Mesothelial cell of epicardium (in vitro differentiated cells): ENCODE measurements around the gene FLII. TPM values are rescaled to one million over a fixed set of nuclear protein-coding genes. Genes with fewer than 3 reads are reported as not detected.
"Not testable (repeated sequence)": the region's sequence is repeated elsewhere in the genome, so short reads cannot be mapped to it uniquely, and the experiment has no call there.

ENCODE experiments used
- DNase-seq, 2 experiments: peaks; one replicate each; pipeline ENCODE4 v3.0.0; 2021; ENCODE audit warnings: low spot score in 2 of 2; ENCODE audit not compliant: unreplicated experiment in 2 of 2
- H3K27ac Mint-ChIP-seq: 2 replicates; pipeline ENCODE4 v1.8.0; 2021; ENCODE audit warnings: mixed read lengths
- H3K27me3 Mint-ChIP-seq: 2 replicates; pipeline ENCODE4 v1.8.0; 2021; ENCODE audit warnings: low read depth, mixed read lengths
- H3K36me3 Mint-ChIP-seq: 2 replicates; pipeline ENCODE4 v1.8.0; 2021; ENCODE audit warnings: mixed read lengths
- H3K4me1 Mint-ChIP-seq: 2 replicates; pipeline ENCODE4 v1.8.0; 2021; ENCODE audit warnings: mixed read lengths
- H3K4me3 Mint-ChIP-seq: 2 replicates; pipeline ENCODE4 v1.8.0; 2021; ENCODE audit warnings: mild to moderate bottlenecking, moderate library complexity, mixed read lengths
- H3K9me3 Mint-ChIP-seq: 2 replicates; pipeline ENCODE4 v1.8.0; 2021; ENCODE audit warnings: mixed read lengths
- CTCF ChIP-seq: fragments of 200-600 bp; sonication (generic); IDR thresholded peaks from one replicate; pipeline ENCODE4 v1.5.0; 2021; ENCODE audit warnings: antibody characterized with exemption; ENCODE audit not compliant: unreplicated experiment
- total RNA-seq: library from RNA; stranded (reverse); gene quantifications from 3 replicates; pipeline ENCODE4 v1.2.1, GENCODE V29; 2021

FLII gene
- total RNA-seq, 1 donor from 2014 or later, result 199 TPM

- Mint-ChIP-seq H3K27me3 (no peaks in the 10 kb centered on the region), H3K4me3 (no peak overlapping the region), H3K9me3 (no peaks in the 10 kb centered on the region), H3K4me1 (peaks cover 25% of the 10 kb centered on the region), H3K36me3 (no peaks in the 10 kb centered on the region), H3K27ac (peak overlapping the region; percentile 97)
- no peak for DNase-seq
- TF ChIP-seq CTCF, result no peak
Measured at GRCh38 chr17:18224053-18224386, 34.5 kb downstream of the FLII start.

GRCh38 chr17:18218756-18219415 is 39.7 kb downstream of the FLII start:
- no peaks in the 10 kb centered on the region for H3K9me3 Mint-ChIP-seq
- DNase-seq, result no peak
- H3K4me3 Mint-ChIP-seq, result no peak overlapping the region
- no peaks in the 10 kb centered on the region for H3K36me3 Mint-ChIP-seq
- no peak for TF ChIP-seq CTCF
- H3K27me3 Mint-ChIP-seq, result no peaks in the 10 kb centered on the region
- peaks cover 6% of the 10 kb centered on the region for H3K4me1 Mint-ChIP-seq
- peak overlapping the region; percentile 21 for H3K27ac Mint-ChIP-seq

- Mint-ChIP-seq H3K27me3 (no peaks in the 10 kb centered on the region), H3K4me1 (peaks cover 6% of the 10 kb centered on the region), H3K36me3 (no peaks in the 10 kb centered on the region), H3K4me3 (no peak overlapping the region), H3K27ac (no peak overlapping the region), H3K9me3 (no peaks in the 10 kb centered on the region)
- DNase-seq, result peak; percentile 49 to 79
- peak; percentile 71 for TF ChIP-seq CTCF
Measured at GRCh38 chr17:18217412-18218015, 41.0 kb downstream of the FLII start.

- not testable (repeated sequence) for H3K36me3 Mint-ChIP-seq
Measured at GRCh38 chr17:18216906-18217305, 41.6 kb downstream of the FLII start.

GRCh38 chr17:18213666-18214270 is 44.8 kb downstream of the FLII start:
- Mint-ChIP-seq H3K4me3 (no peak overlapping the region), H3K36me3 (peaks cover 10% of the 10 kb centered on the region), H3K27me3 (no peaks in the 10 kb centered on the region), H3K27ac (peak overlapping the region; percentile 6), H3K9me3 (no peaks in the 10 kb centered on the region), H3K4me1 (peaks cover 2% of the 10 kb centered on the region)
- TF ChIP-seq CTCF, result no peak
- no peak for DNase-seq

More at GRCh38 chr17:18216906-18217305, 41.6 kb downstream of the FLII start:
- H3K4me3 Mint-ChIP-seq, H3K4me1 Mint-ChIP-seq, DNase-seq, H3K27me3 Mint-ChIP-seq, H3K9me3 Mint-ChIP-seq, H3K27ac Mint-ChIP-seq: not testable (repeated sequence)

GRCh38 chr17:18208092-18208491 is 50.4 kb downstream of the FLII start:
- Mint-ChIP-seq H3K4me3 (no peak overlapping the region), H3K4me1 (no peaks in the 10 kb centered on the region), H3K36me3 (peaks cover 20% of the 10 kb centered on the region), H3K27me3 (no peaks in the 10 kb centered on the region), H3K9me3 (no peaks in the 10 kb centered on the region), H3K27ac (no peak overlapping the region)
- no peak for DNase-seq
- TF ChIP-seq CTCF, result no peak
